GM12875 (cell line): Measurements from ENCODE around the gene KRTAP10-4.
"Not testable (repeated sequence)": the region's sequence is repeated elsewhere in the genome, so short reads cannot be mapped to it uniquely, and the experiment has no call there.

Experiments used
- H3K4me3 ChIP-seq: one replicate; pipeline ENCODE4 v1.5.1; 2011; ENCODE audit warnings: low read depth, low read length, control low read depth
- CTCF ChIP-seq: IDR thresholded peaks from 2 replicates; pipeline ENCODE4 v1.5.1; 2011; ENCODE audit warnings: low read depth, mild to moderate bottlenecking, control low read depth, inconsistent platforms, low read length, moderate library complexity, borderline replicate concordance; ENCODE audit not compliant: insufficient read depth

KRTAP10-4 gene

GRCh38 chr21:44555200-44555875 is 18.2 kb upstream of the KRTAP10-4 start:
- no peak for TF ChIP-seq CTCF
- H3K4me3 ChIP-seq, result no peak overlapping the region

GRCh38 chr21:44556879-44557278 is 16.6 kb upstream of the KRTAP10-4 start:
- H3K4me3 ChIP-seq, result no peak overlapping the region
- TF ChIP-seq CTCF, result no peak

GRCh38 chr21:44557491-44558328 is 15.8 kb upstream of the KRTAP10-4 start:
- TF ChIP-seq CTCF, result no peak
- H3K4me3 ChIP-seq, result no peak overlapping the region

GRCh38 chr21:44558329-44558675 is 15.2 kb upstream of the KRTAP10-4 start:
- not testable (repeated sequence) for H3K4me3 ChIP-seq

GRCh38 chr21:44558695-44559094 is 14.8 kb upstream of the KRTAP10-4 start, which contains the start of gene KRTAP10-3:
Gene KRTAP10-3, minus strand, starts transcription at chr21:44558795. Its CDS starts 80 bp downstream, at chr21:44558715.
- no peak within 1 kb of the TSS for H3K4me3 ChIP-seq
- no peak for TF ChIP-seq CTCF

GRCh38 chr21:44564099-44564498 is 9.4 kb upstream of the KRTAP10-4 start:
- no peak overlapping the region for H3K4me3 ChIP-seq
- TF ChIP-seq CTCF, result no peak

GRCh38 chr21:44564886-44565598 is 8.5 kb upstream of the KRTAP10-4 start:
- no peak overlapping the region for H3K4me3 ChIP-seq
- TF ChIP-seq CTCF, result no peak
